GM12875 (cell line): ENCODE data around the gene XKR7.

Source experiments
- H3K4me3 ChIP-seq: one replicate; pipeline ENCODE4 v1.5.1; 2011; ENCODE audit warnings: low read depth, low read length, control low read depth
- TF ChIP-seq, protein P1 (sequence below): IDR thresholded peaks from 2 replicates; pipeline ENCODE4 v1.5.1; 2011; ENCODE audit warnings: low read depth, mild to moderate bottlenecking, control low read depth, inconsistent platforms, low read length, moderate library complexity, borderline replicate concordance; ENCODE audit not compliant: insufficient read depth

XKR7 gene

GRCh38 chr20:32006053-32006452 is 38.1 kb downstream of the XKR7 start:
- TF ChIP-seq, protein P1, sequence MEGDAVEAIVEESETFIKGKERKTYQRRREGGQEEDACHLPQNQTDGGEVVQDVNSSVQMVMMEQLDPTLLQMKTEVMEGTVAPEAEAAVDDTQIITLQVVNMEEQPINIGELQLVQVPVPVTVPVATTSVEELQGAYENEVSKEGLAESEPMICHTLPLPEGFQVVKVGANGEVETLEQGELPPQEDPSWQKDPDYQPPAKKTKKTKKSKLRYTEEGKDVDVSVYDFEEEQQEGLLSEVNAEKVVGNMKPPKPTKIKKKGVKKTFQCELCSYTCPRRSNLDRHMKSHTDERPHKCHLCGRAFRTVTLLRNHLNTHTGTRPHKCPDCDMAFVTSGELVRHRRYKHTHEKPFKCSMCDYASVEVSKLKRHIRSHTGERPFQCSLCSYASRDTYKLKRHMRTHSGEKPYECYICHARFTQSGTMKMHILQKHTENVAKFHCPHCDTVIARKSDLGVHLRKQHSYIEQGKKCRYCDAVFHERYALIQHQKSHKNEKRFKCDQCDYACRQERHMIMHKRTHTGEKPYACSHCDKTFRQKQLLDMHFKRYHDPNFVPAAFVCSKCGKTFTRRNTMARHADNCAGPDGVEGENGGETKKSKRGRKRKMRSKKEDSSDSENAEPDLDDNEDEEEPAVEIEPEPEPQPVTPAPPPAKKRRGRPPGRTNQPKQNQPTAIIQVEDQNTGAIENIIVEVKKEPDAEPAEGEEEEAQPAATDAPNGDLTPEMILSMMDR: no peak
- H3K4me3 ChIP-seq: no peak overlapping the region

- TF ChIP-seq, protein P1: no peak
- no peak overlapping the region for H3K4me3 ChIP-seq
Measured at GRCh38 chr20:32006841-32007786, 39.2 kb downstream of the XKR7 start.

DNA sequence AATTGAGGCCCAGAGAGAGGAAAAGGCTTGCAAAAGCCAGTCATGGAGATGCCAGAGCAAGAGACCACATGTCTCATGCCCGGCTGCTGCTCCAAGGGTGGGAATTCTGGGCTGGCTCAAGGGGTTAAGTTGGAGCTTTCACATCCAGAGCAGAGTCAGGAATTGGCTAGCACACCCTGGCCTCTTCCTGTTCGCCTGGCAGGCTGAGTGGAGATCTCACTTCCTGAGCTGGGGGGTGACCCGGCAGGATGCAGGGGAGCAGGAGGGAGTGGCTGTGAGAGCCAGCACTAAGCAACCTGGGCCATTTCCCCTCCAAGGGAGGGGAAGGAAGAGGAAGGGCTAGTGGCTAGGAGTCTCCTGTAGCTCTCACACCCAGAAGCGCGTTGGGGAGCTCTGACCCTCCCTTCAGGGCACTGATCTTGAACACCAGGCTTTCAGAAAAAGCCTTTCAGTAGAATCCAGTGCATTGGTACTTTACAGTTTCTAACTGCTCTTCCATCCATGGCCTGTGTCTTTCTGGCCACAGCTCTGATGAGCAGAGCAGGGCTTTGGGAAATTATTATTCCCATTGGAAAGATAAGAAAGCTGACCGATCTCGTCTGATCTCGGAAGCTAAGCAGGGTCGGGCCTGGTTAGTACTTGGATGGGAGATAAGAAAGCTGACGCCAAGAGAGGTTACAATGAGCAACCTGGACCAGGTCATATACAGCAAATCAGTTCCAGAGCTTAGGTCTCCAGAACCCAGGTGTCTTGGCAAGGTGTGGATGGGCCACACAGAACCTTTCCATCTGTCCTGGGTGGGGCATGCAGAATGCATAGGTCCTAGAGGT is 40.1 kb downstream of the XKR7 start:
- TF ChIP-seq, protein P1: no peak

DNA sequence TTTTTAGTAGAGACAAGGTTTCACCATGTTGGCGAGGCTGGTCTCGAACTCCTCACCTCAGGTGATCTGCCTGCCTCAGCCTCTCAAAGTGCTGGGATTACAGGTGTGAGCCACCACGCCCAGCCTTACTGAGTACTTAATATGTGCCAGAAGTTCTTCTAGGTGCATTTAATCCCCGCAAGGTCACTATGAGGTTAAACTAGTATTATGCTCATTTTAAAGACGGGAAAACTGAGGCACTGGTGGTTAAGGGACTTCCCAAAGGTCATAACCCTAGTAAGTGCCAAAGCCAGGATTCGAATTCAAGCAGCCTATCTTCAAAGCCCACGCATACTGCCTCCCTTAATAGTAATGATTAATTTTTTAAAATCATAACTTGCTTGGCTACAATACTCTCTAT is 41.6 kb downstream of the XKR7 start:
- TF ChIP-seq, protein P1: no peak
- H3K4me3 ChIP-seq: no peak overlapping the region

More for the DNA sequence above, 40.1 kb downstream of the XKR7 start:
- no peak overlapping the region for H3K4me3 ChIP-seq

DNA sequence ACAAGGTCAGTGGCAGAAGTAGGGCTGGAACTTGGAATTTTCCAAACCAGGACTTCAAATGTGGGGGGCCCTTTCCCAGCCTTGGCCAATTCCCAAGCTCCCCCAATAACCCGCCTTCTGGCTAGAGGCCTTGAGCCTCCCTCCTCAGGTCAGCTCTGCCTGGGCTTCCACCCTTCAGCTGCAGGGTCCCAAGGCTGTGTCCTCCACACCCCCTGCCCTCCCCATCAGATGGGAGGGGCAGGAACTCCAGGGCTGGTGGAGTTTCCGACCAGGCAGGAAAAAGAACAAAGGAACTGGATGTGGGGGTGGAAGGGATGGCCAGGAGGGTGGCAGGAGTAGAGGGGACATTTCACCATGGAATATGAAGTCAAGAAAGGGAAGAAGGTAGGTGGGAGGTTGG is 42.1 kb downstream of the XKR7 start, which contains the start of gene CCM2L:
Gene CCM2L, plus strand, starts transcription at position 338 of the 400 bp plus-strand sequence. Its CDS starts 17 bp downstream, at position 355.
- TF ChIP-seq, protein P1: no peak
- H3K4me3 ChIP-seq: no peak within 1 kb of the TSS

GRCh38 chr20:32010666-32011065 is 42.7 kb downstream of the XKR7 start:
- TF ChIP-seq, protein P1: no peak
- no peak overlapping the region for H3K4me3 ChIP-seq
